ENCODE measurements around the gene KIF26B.

The KIF26B gene

GRCh38 chr1:245609354-245610150 is 454.8 kb downstream of the KIF26B start:
- DNase-seq = no peak

- DNase-seq = no peak
Measured at GRCh38 chr1:245611251-245611650, 456.5 kb downstream of the KIF26B start.

GRCh38 chr1:245614476-245614875 is 459.7 kb downstream of the KIF26B start:
- DNase-seq = no peak

GRCh38 chr1:245615001-245615400 is 460.2 kb downstream of the KIF26B start:
- DNase-seq = no peak

- no peak for DNase-seq
Measured at GRCh38 chr1:245621589-245621988, 466.8 kb downstream of the KIF26B start.

GRCh38 chr1:245622332-245623014 is 467.7 kb downstream of the KIF26B start:
- DNase-seq = no peak

- DNase-seq = no peak
Measured at GRCh38 chr1:245641384-245641783, 486.6 kb downstream of the KIF26B start.

GRCh38 chr1:245645406-245645805 is 490.6 kb downstream of the KIF26B start:
- no peak for DNase-seq

- DNase-seq = no peak
Measured at GRCh38 chr1:245645894-245646293, 491.1 kb downstream of the KIF26B start.

- DNase-seq = no peak
Measured at GRCh38 chr1:245648749-245649522, 494.2 kb downstream of the KIF26B start.

GRCh38 chr1:245649666-245650065 is 494.9 kb downstream of the KIF26B start:
- no peak for DNase-seq

- DNase-seq = no peak
Measured at GRCh38 chr1:245650441-245650960, 495.7 kb downstream of the KIF26B start.

GRCh38 chr1:245651093-245651492 is 496.3 kb downstream of the KIF26B start:
- DNase-seq = no peak

GRCh38 chr1:245652116-245652515 is 497.3 kb downstream of the KIF26B start:
- DNase-seq = no peak

- no peak for DNase-seq
Measured at GRCh38 chr1:245652660-245653427, 498.1 kb downstream of the KIF26B start.

- no peak for DNase-seq
Measured at GRCh38 chr1:245654460-245655050, 499.8 kb downstream of the KIF26B start.

- DNase-seq = no peak
Measured at GRCh38 chr1:245656189-245656717, 501.5 kb downstream of the KIF26B start.

GRCh38 chr1:245657371-245657770 is 502.6 kb downstream of the KIF26B start:
- no peak for DNase-seq

- no peak for DNase-seq
Measured at GRCh38 chr1:245663373-245663772, 508.6 kb downstream of the KIF26B start.

- no peak for DNase-seq
Measured at GRCh38 chr1:245663841-245664240, 509.1 kb downstream of the KIF26B start.

- no peak for DNase-seq
Measured at GRCh38 chr1:245666412-245666811, 511.6 kb downstream of the KIF26B start.

- no peak for DNase-seq
Measured at GRCh38 chr1:245671349-245671748, 516.6 kb downstream of the KIF26B start.
